ENCODE data around the gene PCMTD2.

The PCMTD2 gene

DNA sequence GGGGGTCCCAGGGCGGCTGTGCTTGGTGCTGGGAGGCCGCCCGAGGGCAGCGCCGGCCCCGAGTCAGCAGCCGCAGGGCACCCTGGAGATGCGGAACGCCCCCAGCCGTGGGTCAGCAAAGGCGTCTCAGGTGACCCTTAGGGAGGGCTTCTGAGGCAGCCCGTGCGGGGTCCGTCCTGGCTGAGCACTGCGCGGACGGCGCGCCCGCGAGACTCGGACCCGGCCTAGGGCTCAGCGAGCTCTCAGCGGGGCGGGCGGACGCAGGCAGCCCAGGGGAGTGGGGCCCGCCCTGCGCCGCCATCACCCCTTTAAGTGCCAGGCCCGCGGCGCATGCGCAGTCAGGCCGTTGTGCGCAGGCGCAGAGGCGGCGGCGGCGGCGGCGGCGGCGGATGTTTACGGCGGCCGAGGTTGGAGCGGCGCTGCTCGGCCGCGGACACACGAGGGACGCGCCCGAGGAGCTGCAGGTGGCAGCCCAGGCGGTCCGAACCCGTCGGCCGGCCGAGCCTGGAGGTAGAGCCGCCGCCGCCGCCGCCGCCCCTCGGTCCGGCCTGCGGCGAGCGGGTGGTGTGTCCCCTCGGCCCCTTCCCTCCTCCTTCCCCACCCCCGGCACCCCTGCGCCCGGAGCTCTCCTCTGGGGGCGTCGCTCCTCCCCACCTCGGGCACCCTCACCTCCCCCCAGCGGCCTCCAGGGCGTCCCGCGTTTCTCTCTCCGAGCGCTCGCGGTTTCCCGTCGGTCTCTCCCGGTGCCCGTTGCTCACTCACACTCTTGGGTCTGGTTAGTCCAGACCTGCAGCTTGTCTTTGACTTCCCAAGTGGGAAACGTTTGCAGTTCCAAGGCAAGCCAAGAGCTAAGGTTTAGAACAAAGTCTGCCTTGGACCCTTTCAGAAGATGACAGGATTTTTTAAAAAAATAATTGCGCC lies at the start of gene PCMTD2:
Gene PCMTD2 (plus strand): TSS at position 388 of the 921 bp plus-strand sequence. CDS start 4,218 bp downstream, outside the sequence.
- DNase-seq (ENCODE audit: low spot score) = peak; percentile 97

DNA sequence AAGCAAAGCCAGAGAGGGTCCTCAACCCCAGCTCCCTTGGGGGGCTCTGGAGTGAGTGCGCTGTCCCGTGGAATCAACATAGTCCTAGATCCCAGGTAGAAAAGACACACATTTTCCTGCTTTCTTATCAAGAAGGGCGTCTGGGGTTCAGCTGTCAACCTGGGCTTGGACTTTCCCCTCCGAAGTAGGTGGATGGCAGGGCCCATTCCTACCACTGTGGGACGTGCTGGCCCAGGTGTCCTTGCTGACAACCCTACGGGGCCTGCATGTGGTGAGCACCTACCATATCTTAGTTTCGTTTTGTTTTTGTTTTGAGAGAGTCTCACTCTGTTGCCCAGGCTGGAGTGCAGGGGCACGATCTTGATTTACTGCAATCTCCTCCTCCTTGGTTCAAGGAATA lies 48.9 kb upstream of the PCMTD2 start:
- DNase-seq (ENCODE audit: low spot score) = no peak

DNA sequence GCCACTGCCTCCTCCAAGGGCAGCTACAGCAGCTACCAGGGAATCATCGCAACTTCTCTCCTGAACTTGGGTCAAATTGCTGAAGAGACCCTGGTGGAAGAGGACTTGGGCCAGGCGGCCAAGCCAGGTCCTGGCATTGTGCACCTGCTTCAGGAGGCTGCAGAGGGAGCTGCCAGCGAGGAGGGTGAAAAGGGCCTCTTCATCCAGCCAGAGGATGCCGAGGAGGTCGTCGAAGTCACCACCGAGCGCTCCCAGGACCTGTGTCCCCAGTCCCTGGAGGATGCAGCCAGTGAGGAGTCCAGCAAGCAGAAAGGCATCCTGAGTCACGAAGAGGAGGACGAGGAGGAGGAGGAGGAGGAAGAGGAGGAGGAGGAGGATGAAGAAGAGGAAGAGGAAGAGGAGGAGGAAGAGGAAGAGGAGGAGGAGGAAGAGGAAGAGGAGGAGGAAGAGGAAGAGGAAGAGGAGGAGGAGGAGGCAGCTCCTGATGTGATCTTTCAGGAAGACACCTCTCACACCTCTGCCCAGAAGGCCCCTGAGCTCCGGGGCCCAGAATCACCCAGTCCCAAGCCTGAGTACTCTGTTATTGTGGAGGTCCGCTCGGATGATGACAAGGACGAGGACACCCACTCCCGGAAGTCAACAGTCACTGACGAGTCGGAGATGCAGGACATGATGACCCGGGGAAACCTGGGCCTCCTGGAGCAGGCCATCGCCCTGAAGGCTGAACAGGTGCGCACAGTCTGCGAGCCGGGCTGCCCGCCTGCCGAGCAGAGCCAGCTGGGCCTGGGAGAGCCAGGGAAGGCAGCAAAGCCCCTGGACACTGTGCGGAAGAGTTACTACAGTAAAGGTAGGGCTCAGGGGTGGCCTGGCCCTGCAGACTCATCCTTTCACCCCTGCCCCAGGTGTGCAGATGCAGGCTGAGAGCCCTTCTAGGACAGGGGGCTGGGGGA lies 47.6 kb upstream of the PCMTD2 start:
- DNase-seq (ENCODE audit: low spot score) = no peak

- no peak for DNase-seq (ENCODE audit: low spot score)
Measured at GRCh38 chr20:64209148-64209547, 46.4 kb upstream of the PCMTD2 start.

GRCh38 chr20:64210656-64211369 lies 44.7 kb upstream of the PCMTD2 start:
- no peak for DNase-seq (ENCODE audit: low spot score)

DNA sequence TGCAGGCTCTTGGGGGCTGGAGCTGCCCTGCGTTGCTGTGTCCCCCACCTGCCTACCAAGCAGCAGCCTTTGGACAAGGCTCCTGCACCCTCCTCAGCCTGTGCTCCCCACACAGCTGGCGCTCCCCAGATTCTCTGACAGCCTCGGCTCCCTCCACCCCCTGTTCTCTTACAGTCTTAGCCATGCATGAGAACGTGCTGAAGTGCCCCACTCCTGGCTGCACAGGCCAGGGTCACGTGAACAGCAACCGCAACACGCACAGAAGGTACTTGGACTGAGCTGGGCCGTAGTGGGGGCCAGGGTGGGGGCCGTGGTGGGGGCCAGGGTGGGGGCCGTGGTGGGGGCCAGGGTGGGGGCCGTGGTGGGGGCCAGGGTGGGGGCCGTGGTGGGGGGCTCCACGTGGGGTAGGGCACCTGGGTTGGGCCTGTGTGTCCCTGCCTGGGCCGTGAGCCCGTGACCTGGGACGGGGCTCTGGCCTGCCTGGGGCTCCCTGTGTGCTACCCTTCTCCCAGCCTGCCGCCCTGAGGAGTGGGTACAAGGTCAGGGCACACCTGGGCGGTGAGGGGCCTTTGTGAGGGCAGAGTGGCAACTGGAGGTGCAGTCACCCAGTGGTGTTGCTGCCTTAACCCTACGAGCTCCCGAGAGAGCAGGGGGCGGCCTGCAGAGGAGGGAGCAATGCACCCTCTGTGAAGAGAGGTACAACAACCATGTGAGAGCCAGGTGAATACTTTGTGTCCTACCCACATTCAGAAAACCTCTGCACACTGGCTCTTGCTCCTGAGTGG lies 43.5 kb upstream of the PCMTD2 start:
- DNase-seq (ENCODE audit: low spot score) = no peak

DNA sequence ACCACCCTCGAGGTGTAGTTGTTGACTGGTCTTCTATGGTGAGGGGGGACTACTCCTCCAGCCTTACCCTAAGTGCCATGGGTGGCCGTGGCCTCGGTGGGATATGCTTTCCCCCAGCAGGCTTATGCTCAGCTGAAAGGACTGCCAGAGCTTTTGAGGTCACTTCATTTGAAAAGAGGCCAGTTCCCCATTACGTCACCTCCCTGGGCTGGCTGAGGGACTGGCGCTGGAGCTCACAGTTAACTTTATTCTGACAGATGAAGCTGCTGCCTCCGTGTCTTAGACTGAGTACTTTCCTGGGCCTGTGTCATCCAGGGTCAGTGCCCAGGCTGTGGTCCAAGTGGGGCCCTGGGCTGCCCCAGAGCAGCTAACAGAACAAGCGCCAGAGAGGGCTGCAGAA lies 42.8 kb upstream of the PCMTD2 start:
- peak; percentile 67 for DNase-seq (ENCODE audit: low spot score)

- no peak for DNase-seq (ENCODE audit: low spot score)
Measured at GRCh38 chr20:64214113-64214512, 41.4 kb upstream of the PCMTD2 start.

DNA sequence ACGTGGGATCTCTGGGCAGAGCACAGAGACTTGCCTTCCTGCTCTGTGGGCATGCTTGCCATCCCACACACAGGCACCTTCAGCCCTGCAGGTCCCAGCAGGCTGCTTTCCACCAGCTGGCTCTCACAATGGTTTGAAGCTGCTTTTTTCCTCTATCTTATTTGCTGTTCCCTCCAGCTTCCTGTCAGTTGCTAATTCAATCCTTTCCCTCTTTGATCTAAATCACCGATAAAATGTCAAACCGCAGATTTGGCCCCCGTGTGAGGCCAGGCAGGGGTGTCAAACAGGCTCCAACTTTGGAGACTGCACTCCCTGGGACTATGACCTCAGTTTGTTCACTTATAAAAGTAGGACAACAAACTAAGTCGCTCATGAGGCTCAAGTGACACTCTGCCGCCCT lies 40.6 kb upstream of the PCMTD2 start:
- DNase-seq (ENCODE audit: low spot score) = no peak

- no peak for DNase-seq (ENCODE audit: low spot score)
Measured at GRCh38 chr20:64216036-64216435, 39.5 kb upstream of the PCMTD2 start.

- DNase-seq (ENCODE audit: low spot score) = no peak
Measured at GRCh38 chr20:64216910-64217309, 38.6 kb upstream of the PCMTD2 start.

DNA sequence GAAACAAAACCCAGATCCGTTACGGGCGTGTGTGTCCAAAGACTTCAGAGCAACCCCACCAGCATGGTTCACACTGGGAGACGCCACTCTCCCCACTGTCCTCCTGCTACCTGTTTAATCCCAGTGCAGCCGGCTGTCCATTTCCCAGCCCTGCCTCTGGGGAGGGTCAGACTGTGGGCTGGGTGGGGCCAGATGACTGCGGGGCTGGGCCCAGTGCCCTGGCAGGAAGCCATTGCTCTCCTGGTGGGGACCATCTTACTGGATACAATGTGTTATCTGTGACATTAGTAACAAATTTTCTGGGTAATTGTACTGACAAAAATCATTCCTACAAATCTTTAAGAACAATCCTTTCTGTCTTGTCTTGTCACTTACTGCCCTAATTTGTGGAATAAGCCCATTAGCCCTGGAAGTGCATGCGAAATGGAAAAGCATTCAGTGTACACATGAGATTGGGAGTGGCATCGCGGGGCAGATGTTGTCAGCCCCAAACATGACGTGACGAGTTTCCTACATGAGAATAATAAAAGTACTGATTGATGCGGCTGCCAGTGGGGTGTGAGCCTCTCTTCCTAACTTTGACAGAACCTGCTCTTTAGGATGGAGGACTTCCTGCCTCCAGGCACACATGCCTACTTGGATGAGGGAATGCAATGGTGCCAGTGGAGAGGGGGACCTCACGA lies 37.9 kb upstream of the PCMTD2 start:
- DNase-seq (ENCODE audit: low spot score) = no peak

DNA sequence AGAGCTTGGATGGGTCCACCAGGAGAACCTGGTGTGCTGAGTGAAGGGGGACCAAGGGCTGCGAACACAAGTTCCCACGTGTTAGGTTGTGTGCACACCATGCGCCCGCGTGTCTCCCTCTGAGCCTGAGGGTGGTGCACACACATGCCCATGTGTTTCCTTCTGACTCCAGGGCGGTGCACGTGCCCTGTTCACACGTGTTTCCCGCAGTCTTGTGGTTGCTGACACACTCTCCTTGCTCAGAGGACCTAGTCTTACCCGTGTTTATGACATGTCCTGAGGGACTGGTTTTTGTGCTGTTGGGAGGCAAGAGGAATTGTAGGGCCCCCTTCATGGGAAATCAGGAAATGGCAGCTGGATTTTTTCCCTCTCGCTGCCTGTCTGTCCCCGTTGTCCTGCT lies 36.3 kb upstream of the PCMTD2 start:
- no peak for DNase-seq (ENCODE audit: low spot score)

- no peak for DNase-seq (ENCODE audit: low spot score)
Measured at GRCh38 chr20:64219730-64220129, 35.8 kb upstream of the PCMTD2 start.

- DNase-seq (ENCODE audit: low spot score) = no peak
Measured at GRCh38 chr20:64220420-64220819, 35.1 kb upstream of the PCMTD2 start.

GRCh38 chr20:64220891-64221527 lies 34.5 kb upstream of the PCMTD2 start:
- no peak for DNase-seq (ENCODE audit: low spot score)

GRCh38 chr20:64222291-64222735 lies 33.2 kb upstream of the PCMTD2 start:
- DNase-seq (ENCODE audit: low spot score) = peak; percentile 31

DNA sequence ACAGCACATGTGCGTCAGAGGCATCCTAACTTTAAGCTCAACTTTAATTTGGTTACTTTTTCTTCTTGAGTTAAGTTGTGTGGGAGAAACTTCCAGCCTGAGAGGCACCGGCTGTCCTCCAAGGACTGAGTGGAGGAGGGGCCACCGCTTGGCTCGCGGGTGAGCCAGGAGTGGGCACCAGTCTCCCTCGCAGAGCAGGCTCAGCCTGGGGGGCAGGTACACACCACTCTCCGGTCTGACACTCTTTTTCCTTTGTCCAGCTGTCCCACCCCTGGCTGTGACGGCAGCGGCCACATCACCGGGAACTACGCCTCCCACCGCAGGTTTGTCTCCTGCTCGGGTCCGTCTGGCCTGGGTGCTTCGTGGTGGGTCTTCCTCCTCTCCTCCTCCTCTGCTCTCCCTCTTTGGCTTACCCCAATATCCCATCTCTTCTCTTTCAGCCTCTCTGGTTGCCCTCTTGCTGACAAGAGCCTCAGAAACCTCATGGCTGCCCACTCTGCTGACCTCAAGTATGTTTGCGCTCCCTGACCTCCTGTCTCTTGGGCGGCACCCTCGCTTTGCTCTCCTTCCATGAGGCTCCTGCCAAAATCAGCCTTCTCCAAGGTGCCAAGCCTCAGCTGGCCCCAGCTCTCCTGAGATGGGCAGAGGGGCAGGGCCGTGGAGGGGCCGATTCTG lies 32.6 kb upstream of the PCMTD2 start:
- DNase-seq (ENCODE audit: low spot score) = no peak

DNA sequence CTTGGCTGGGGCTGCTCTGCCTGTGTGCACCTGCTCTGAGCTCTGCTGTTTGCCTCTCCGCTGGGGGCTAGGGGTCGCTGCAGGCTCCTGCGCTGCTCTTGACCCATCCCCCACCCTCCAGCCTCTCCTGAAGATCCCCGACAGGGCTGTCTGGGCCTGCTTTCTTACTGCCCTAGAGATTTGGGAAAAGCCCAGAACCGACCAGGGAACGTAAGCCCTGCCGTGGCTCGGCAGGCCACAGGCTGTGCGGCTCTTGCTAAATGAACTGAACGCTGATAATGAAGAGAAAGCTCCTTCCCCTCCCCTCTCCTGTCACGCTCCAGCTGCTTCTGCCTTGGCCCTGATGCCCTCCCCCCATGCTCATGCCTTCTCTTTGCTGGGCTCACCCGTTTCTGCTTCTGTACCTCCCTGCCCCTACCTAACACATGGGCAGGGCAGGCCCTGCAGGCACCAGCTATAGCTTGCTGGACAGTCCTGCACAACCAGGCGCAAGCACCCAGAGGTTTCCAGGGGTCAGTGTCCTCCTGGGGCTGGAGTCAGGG lies 32.0 kb upstream of the PCMTD2 start:
- DNase-seq (ENCODE audit: low spot score) = no peak

Measured in hepatic stellate cell (primary cell).